HCT116 (cell line): Measurements from ENCODE around the gene RBM19. TPM values are rescaled to one million over a fixed set of nuclear protein-coding genes. Genes with fewer than 3 reads are reported as not detected.

Experiments
- ATAC-seq: fragments of 200-7000 bp; cut with Tn5 transposase; 2 replicates; pipeline ENCODE4 v1.9.1; 2020; ENCODE audit warnings: mild to moderate bottlenecking, moderate library complexity
- BruUV-seq: library from RNA; stranded (reverse); fragments of 400-500 nt; replicated peaks from 2 replicates; lab custom pipeline; 2021; lab: Mats Ljungman, UMichigan
- CTCF ChIA-PET: fragments of 300-600 bp; sonication (Branson Sonifier 250); formaldehyde crosslinking; loops from one replicate; lab custom pipeline; 2021; ENCODE audit warnings: antibody characterized with exemption; lab: Charles Lee
- POLR2A ChIA-PET: fragments of 300-600, 350-600 bp; sonication (Branson Sonifier 250); formaldehyde crosslinking; loops from one replicate; lab custom pipeline; 2021; ENCODE audit warnings: antibody characterized with exemption; lab: Charles Lee
- RAD21 ChIA-PET, 2 experiments: fragments of 300-600 bp; sonication (Branson Sonifier 250); formaldehyde crosslinking; loops; one replicate each; lab custom pipeline; 2023; ENCODE audit warnings: low total read pairs in 2 of 2; ENCODE audit not compliant: uncharacterized antibody in 2 of 2, unreplicated experiment in 2 of 2, low non-redundant PET in 1 of 2; lab: Charles Lee
- DNase-seq: peaks from one replicate; pipeline ENCODE4 v3.0.0-alpha.2; 2010; ENCODE audit warnings: low read depth, low spot score
- H2AFZ ChIP-seq: fragments of 200-600 bp; shearing (Covaris generic), sonication (generic); 2 replicates; pipeline ENCODE4 v1.6.1; 2017; ENCODE audit warnings: low read depth, mixed run types, mixed read lengths, antibody characterized with exemption, low read length; ENCODE audit not compliant: poor library complexity, severe bottlenecking
- H3K27ac ChIP-seq: 2 replicates; pipeline ENCODE4 v1.5.1; 2012; ENCODE audit warnings: low read depth, low read length
- H3K27me3 ChIP-seq: fragments of 200-600 bp; sonication (generic); 2 replicates; pipeline ENCODE4 v1.6.1; 2016; ENCODE audit warnings: mixed run types, low read length, mixed read lengths; ENCODE audit not compliant: insufficient read depth
- H3K36me3 ChIP-seq, 2 experiments: fragments of 200-500 bp in 1 of 2; fragments of 200-600 bp in 1 of 2; sonication (Bioruptor generic) in 1 of 2; sonication (generic) in 1 of 2; 2 replicates each; pipeline versions ENCODE4 v1.5.1 to v1.6.1; 2014 to 2016; ENCODE audit warnings: low read length in 2 of 2, inconsistent platforms in 1 of 2, mixed read lengths in 1 of 2, mixed run types in 1 of 2; ENCODE audit not compliant: insufficient read depth in 2 of 2, control insufficient read depth in 1 of 2
- H3K4me1 ChIP-seq, 2 experiments: fragments of 200-600 bp in 1 of 2; sonication (generic) in 1 of 2; 2 replicates each; pipeline versions ENCODE4 v1.5.1 to v1.6.1; 2012 to 2017; ENCODE audit warnings: low read length in 2 of 2, inconsistent platforms in 1 of 2, mild to moderate bottlenecking in 1 of 2, mixed read lengths in 1 of 2, mixed run types in 1 of 2, moderate library complexity in 1 of 2; ENCODE audit not compliant: insufficient read depth in 2 of 2, control insufficient read depth in 1 of 2
- H3K4me2 ChIP-seq: fragments of 200-600 bp; sonication (generic); 2 replicates; pipeline ENCODE4 v1.6.1; 2017; ENCODE audit warnings: mixed run types, low read length, mixed read lengths
- H3K4me3 ChIP-seq, 2 experiments: fragments of 200-600 bp in 1 of 2; sonication (generic) in 1 of 2; replicated peaks in 1 of 2; 2 replicates each; pipeline ENCODE4 v1.5.1; 2011 to 2016; ENCODE audit warnings: low read length in 2 of 2, control low read depth in 1 of 2, low read depth in 1 of 2, mild to moderate bottlenecking in 1 of 2, mixed read lengths in 1 of 2, mixed run types in 1 of 2
- H3K79me2 ChIP-seq: fragments of 200-600 bp; sonication (generic); 2 replicates; pipeline ENCODE4 v1.6.1; 2017; ENCODE audit warnings: mild to moderate bottlenecking, mixed run types, low read length, moderate library complexity, mixed read lengths; ENCODE audit not compliant: insufficient read depth
- H3K9ac ChIP-seq: fragments of 200-600 bp; sonication (generic); 2 replicates; pipeline ENCODE4 v1.6.1; 2016; ENCODE audit warnings: low read length, mixed read lengths
- H3K9me2 ChIP-seq: fragments of 200-600 bp; sonication (generic), shearing (Covaris generic); 2 replicates; pipeline ENCODE4 v1.6.1; 2017; ENCODE audit warnings: mixed run types, mild to moderate bottlenecking, moderate library complexity; ENCODE audit not compliant: insufficient read depth
- H3K9me3 ChIP-seq, 2 experiments: fragments of 200-500 bp in 1 of 2; fragments of 200-600 bp in 1 of 2; sonication (Bioruptor generic) in 1 of 2; sonication (generic) in 1 of 2; 2 replicates each; pipeline ENCODE4 v1.6.1; 2014 to 2017; ENCODE audit warnings: low read length in 2 of 2, mixed read lengths in 2 of 2, inconsistent platforms in 1 of 2, low read depth in 1 of 2, mild to moderate bottlenecking in 1 of 2, mixed run types in 1 of 2, moderate library complexity in 1 of 2; ENCODE audit not compliant: control insufficient read depth in 1 of 2, insufficient read depth in 1 of 2
- H4K20me1 ChIP-seq: fragments of 200-600 bp; sonication (generic), shearing (Covaris generic); 2 replicates; pipeline ENCODE4 v1.6.1; 2017; ENCODE audit warnings: mixed run types, mild to moderate bottlenecking, moderate library complexity; ENCODE audit not compliant: insufficient read depth
- CEBPB ChIP-seq: IDR thresholded peaks from 2 replicates; pipeline ENCODE4 v1.6.1; 2012; ENCODE audit warnings: low read depth
- CTCF ChIP-seq, 3 experiments: fragments of 200-600 bp in 1 of 3; sonication (generic) in 1 of 3; IDR thresholded peaks in 2 of 3; conservative IDR thresholded peaks in 1 of 3; 2 replicates each; pipeline ENCODE4 v1.5.1; 2012 to 2017; ENCODE audit warnings: low read depth in 2 of 3, low read length in 2 of 3, antibody characterized with exemption in 1 of 3, borderline replicate concordance in 1 of 3, control low read depth in 1 of 3, mild to moderate bottlenecking in 1 of 3, mixed read lengths in 1 of 3, mixed run types in 1 of 3, moderate library complexity in 1 of 3; ENCODE audit not compliant: insufficient read depth in 1 of 3
- EGR1 ChIP-seq: IDR thresholded peaks from 2 replicates; pipeline ENCODE4 v1.6.1; 2012; ENCODE audit warnings: low read depth
- EZH2 ChIP-seq: fragments of 200-600 bp; sonication (generic); IDR thresholded peaks from 2 replicates; pipeline ENCODE4 v1.6.1; 2017; ENCODE audit warnings: antibody characterized with exemption, mixed run types
- FOSL1 ChIP-seq: IDR thresholded peaks from 2 replicates; pipeline ENCODE4 v1.6.1; 2012; ENCODE audit warnings: low read depth
- MAX ChIP-seq: IDR thresholded peaks from 2 replicates; pipeline ENCODE4 v1.6.1; 2012
- REST ChIP-seq: IDR thresholded peaks from 2 replicates; pipeline ENCODE4 v1.6.1; 2012; ENCODE audit warnings: low read depth
- SP1 ChIP-seq: IDR thresholded peaks from 2 replicates; pipeline ENCODE4 v1.6.1; 2012; ENCODE audit warnings: low read depth
- ZFX ChIP-seq: fragments of 450-650 bp; IDR thresholded peaks from 2 replicates; pipeline ENCODE4 v1.6.1; 2017
- intact Hi-C: fragments of 100-400 bp; cut with micrococcal nuclease; formaldehyde crosslinking; loops from 2 replicates; pipeline ENCODE4 v1.10.0; 2022
- total RNA-seq: library from RNA; stranded (reverse); gene quantifications from one replicate; pipeline ENCODE4 v1.2.1, GENCODE V29; 2021; ENCODE audit not compliant: unreplicated experiment

Gene RBM19
- total RNA-seq, 1 experiment from 2014 or later = 30.7 TPM

- Histone ChIP-seq H3K9ac (no peak overlapping the region), H3K79me2 (no peaks in the 10 kb centered on the region), H3K4me3 (no peak overlapping the region), H3K27ac (no peak overlapping the region), H2AFZ (no peak overlapping the region), H3K4me2 (no peak overlapping the region), H3K36me3 (no peaks in the 10 kb centered on the region), H3K9me3 (no peaks in the 10 kb centered on the region), H3K27me3 (no peaks in the 10 kb centered on the region), H3K9me2 (no peaks in the 10 kb centered on the region), H4K20me1 (no peaks in the 10 kb centered on the region), H3K4me1 (no peaks in the 10 kb centered on the region)
- DNase-seq (no peak), ATAC-seq (no peak)
- ChIA-PET RAD21 (no interaction called here), POLR2A (no interaction called here), CTCF (interaction anchor here (0.9 kb wide), 1 partner anchor 10 kb away, joined by 3 read pairs; no protein-coding TSS in a partner anchor)
- intact Hi-C loops = no loop called here
- TF ChIP-seq ZFX = no peak
- TF ChIP-seq SP1 = no peak
- no peak for TF ChIP-seq FOSL1
- TF ChIP-seq CEBPB = no peak
- no peak for TF ChIP-seq EGR1
- no peak for TF ChIP-seq MAX
- TF ChIP-seq CTCF (IDR thresholded peaks at IDR 0.05 in 2 of 3, conservative IDR thresholded peaks at IDR 0.05 in 1 of 3; ENCODE audit: borderline replicate concordance in 1 of 3, insufficient read depth in 1 of 3, low read depth in 2 of 3, low read length in 2 of 3) = no peak
- no peak for TF ChIP-seq EZH2
- no peak for TF ChIP-seq REST
- BruUV-seq = no TSS peak
These were observed 136.9 kb downstream of the RBM19 start for GRCh38 chr12:113829212-113829611.
